Measurements from ENCODE around the gene PTPRE.

DNA sequence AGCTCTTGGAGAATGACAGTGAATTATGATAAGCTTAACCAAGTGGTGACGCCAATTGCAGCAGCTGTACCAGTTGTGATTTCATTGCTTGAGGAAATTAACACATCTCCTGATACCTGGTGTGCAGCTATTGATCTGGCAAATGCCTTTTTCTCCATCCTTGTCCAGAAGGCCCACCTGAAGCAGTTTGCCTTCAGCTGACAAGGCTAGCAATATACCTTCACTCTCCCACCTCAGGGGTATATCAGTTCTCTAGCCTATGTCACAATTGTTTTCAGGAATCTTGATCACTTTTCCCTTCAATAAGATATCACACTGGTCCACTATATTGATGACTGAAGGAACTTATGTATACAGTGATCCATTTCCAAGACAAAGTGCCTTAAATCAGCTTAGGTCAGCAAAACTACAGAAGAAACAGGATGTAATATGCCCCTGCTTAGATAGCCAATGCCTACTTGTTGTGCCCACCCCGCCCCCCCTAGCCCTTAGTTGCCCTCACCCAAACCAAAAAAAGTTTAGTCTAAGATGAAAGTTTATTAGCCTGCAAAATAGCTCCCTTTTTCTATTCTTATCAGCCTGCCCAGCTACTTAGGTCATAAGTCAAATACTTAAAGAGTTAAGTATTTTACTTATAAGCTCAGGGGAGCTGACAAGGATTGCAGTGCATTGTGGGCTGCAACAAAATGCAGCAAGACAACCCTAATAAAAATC lies 45.1 kb downstream of the PTPRE start:
- no peak for TF ChIP-seq POLR2A (IDR thresholded peaks at IDR 0.05; ENCODE audit: borderline replicate concordance, extremely low read depth, insufficient read depth, insufficient read length)
- TF ChIP-seq CEBPB (IDR thresholded peaks at IDR 0.05; ENCODE audit: low read depth), result no peak
- no peak for TF ChIP-seq YY1 (IDR thresholded peaks at IDR 0.05; ENCODE audit: extremely low read depth, insufficient replicate concordance, low read depth, low read length)
- no peak for TF ChIP-seq JUND (IDR thresholded peaks at IDR 0.05)
- TF ChIP-seq, protein P1, sequence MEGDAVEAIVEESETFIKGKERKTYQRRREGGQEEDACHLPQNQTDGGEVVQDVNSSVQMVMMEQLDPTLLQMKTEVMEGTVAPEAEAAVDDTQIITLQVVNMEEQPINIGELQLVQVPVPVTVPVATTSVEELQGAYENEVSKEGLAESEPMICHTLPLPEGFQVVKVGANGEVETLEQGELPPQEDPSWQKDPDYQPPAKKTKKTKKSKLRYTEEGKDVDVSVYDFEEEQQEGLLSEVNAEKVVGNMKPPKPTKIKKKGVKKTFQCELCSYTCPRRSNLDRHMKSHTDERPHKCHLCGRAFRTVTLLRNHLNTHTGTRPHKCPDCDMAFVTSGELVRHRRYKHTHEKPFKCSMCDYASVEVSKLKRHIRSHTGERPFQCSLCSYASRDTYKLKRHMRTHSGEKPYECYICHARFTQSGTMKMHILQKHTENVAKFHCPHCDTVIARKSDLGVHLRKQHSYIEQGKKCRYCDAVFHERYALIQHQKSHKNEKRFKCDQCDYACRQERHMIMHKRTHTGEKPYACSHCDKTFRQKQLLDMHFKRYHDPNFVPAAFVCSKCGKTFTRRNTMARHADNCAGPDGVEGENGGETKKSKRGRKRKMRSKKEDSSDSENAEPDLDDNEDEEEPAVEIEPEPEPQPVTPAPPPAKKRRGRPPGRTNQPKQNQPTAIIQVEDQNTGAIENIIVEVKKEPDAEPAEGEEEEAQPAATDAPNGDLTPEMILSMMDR (IDR thresholded peaks at IDR 0.05 in 2 of 3, conservative IDR thresholded peaks at IDR 0.05 in 1 of 3; ENCODE audit: borderline replicate concordance in 1 of 3, insufficient read depth in 1 of 3, low read depth in 2 of 3, low read length in 2 of 3), result no peak
- no peak for TF ChIP-seq EZH2 (IDR thresholded peaks at IDR 0.05)
- no peak for TF ChIP-seq POLR2AphosphoS5 (IDR thresholded peaks at IDR 0.05; ENCODE audit: low read depth, low read length)
- TF ChIP-seq, protein P2, sequence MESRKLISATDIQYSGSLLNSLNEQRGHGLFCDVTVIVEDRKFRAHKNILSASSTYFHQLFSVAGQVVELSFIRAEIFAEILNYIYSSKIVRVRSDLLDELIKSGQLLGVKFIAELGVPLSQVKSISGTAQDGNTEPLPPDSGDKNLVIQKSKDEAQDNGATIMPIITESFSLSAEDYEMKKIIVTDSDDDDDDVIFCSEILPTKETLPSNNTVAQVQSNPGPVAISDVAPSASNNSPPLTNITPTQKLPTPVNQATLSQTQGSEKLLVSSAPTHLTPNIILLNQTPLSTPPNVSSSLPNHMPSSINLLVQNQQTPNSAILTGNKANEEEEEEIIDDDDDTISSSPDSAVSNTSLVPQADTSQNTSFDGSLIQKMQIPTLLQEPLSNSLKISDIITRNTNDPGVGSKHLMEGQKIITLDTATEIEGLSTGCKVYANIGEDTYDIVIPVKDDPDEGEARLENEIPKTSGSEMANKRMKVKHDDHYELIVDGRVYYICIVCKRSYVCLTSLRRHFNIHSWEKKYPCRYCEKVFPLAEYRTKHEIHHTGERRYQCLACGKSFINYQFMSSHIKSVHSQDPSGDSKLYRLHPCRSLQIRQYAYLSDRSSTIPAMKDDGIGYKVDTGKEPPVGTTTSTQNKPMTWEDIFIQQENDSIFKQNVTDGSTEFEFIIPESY (IDR thresholded peaks at IDR 0.05; ENCODE audit: extremely low read depth, insufficient replicate concordance, low read length), result no peak
- no peak for TF ChIP-seq SRF (IDR thresholded peaks at IDR 0.05; ENCODE audit: low read depth)
- TF ChIP-seq, protein P3, sequence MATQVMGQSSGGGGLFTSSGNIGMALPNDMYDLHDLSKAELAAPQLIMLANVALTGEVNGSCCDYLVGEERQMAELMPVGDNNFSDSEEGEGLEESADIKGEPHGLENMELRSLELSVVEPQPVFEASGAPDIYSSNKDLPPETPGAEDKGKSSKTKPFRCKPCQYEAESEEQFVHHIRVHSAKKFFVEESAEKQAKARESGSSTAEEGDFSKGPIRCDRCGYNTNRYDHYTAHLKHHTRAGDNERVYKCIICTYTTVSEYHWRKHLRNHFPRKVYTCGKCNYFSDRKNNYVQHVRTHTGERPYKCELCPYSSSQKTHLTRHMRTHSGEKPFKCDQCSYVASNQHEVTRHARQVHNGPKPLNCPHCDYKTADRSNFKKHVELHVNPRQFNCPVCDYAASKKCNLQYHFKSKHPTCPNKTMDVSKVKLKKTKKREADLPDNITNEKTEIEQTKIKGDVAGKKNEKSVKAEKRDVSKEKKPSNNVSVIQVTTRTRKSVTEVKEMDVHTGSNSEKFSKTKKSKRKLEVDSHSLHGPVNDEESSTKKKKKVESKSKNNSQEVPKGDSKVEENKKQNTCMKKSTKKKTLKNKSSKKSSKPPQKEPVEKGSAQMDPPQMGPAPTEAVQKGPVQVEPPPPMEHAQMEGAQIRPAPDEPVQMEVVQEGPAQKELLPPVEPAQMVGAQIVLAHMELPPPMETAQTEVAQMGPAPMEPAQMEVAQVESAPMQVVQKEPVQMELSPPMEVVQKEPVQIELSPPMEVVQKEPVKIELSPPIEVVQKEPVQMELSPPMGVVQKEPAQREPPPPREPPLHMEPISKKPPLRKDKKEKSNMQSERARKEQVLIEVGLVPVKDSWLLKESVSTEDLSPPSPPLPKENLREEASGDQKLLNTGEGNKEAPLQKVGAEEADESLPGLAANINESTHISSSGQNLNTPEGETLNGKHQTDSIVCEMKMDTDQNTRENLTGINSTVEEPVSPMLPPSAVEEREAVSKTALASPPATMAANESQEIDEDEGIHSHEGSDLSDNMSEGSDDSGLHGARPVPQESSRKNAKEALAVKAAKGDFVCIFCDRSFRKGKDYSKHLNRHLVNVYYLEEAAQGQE (IDR thresholded peaks at IDR 0.05; ENCODE audit: low read depth), result no peak
- no peak for TF ChIP-seq EZH2phosphoT487 (IDR thresholded peaks at IDR 0.05; ENCODE audit: borderline replicate concordance)
- TF ChIP-seq, protein P4, sequence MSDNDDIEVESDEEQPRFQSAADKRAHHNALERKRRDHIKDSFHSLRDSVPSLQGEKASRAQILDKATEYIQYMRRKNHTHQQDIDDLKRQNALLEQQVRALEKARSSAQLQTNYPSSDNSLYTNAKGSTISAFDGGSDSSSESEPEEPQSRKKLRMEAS (IDR thresholded peaks at IDR 0.05), result no peak
- TF ChIP-seq ELF1 (IDR thresholded peaks at IDR 0.05; ENCODE audit: borderline replicate concordance, low read depth), result no peak
- no peak for TF ChIP-seq ZNF274 (IDR thresholded peaks at IDR 0.05; ENCODE audit: low read depth, low read length)

All from HCT116 (cell line).